Mesendoderm (in vitro differentiated cells): ENCODE data around the gene SMC6.
A peak's percentile ranks its signal among the peaks of the same experiment; 100 is the strongest.

Source experiments
- DNase-seq: peaks from one replicate; pipeline ENCODE4 v3.0.0; 2013
- H2AK5ac ChIP-seq: 2 replicates; pipeline ENCODE4 v1.6.1; 2013; ENCODE audit warnings: low read length, inconsistent platforms
- H2BK120ac ChIP-seq: 2 replicates; pipeline ENCODE4 v1.6.1; 2013; ENCODE audit warnings: low read depth, mild to moderate bottlenecking, low read length, moderate library complexity, mixed read lengths
- H2BK15ac ChIP-seq: replicated peaks from 2 replicates; pipeline ENCODE4 v1.6.1; 2013; ENCODE audit warnings: low read depth, mild to moderate bottlenecking, moderate library complexity
- H2BK5ac ChIP-seq: 2 replicates; pipeline ENCODE4 v1.6.1; 2013; ENCODE audit warnings: low read length, inconsistent platforms
- H3K18ac ChIP-seq: 2 replicates; pipeline ENCODE4 v1.6.1; 2013; ENCODE audit warnings: mild to moderate bottlenecking, low read length, mixed read lengths
- H3K23ac ChIP-seq: one replicate; pipeline ENCODE4 v1.6.1; 2013; ENCODE audit warnings: low read length
- H3K27ac ChIP-seq: 2 replicates; pipeline ENCODE4 v1.5.1; 2013; ENCODE audit warnings: low read depth, mild to moderate bottlenecking, inconsistent platforms, low read length, moderate library complexity
- H3K27me3 ChIP-seq: 2 replicates; pipeline ENCODE4 v1.6.1; 2013; ENCODE audit warnings: low read length, control low read depth, mild to moderate bottlenecking, inconsistent platforms; ENCODE audit not compliant: insufficient read depth, poor library complexity
- H3K36me3 ChIP-seq: 2 replicates; pipeline ENCODE4 v1.6.1; 2013; ENCODE audit warnings: low read length, inconsistent platforms; ENCODE audit not compliant: control insufficient read depth, insufficient read depth
- H3K4ac ChIP-seq: one replicate; pipeline ENCODE4 v1.6.1; 2013; ENCODE audit warnings: low read depth, mild to moderate bottlenecking, low read length, moderate library complexity
- H3K4me1 ChIP-seq: 2 replicates; pipeline ENCODE4 v1.6.1; 2013; ENCODE audit warnings: low read depth, low read length, inconsistent platforms; ENCODE audit not compliant: control insufficient read depth
- H3K4me2 ChIP-seq: 2 replicates; pipeline ENCODE4 v1.6.1; 2013; ENCODE audit warnings: low read length
- H3K4me3 ChIP-seq: 2 replicates; pipeline ENCODE4 v1.5.1; 2013; ENCODE audit warnings: mild to moderate bottlenecking, low read length
- H3K56ac ChIP-seq: one replicate; pipeline ENCODE4 v1.6.1; 2013; ENCODE audit warnings: low read length
- H3K79me1 ChIP-seq: 2 replicates; pipeline ENCODE4 v1.6.1; 2013; ENCODE audit warnings: low read length, inconsistent platforms
- H3K79me2 ChIP-seq: 2 replicates; pipeline ENCODE4 v1.6.1; 2013; ENCODE audit warnings: mild to moderate bottlenecking, low read length; ENCODE audit not compliant: control insufficient read depth, insufficient read depth
- H3K9ac ChIP-seq: 2 replicates; pipeline ENCODE4 v1.6.1; 2013; ENCODE audit warnings: low read length, inconsistent platforms
- H4K5ac ChIP-seq: one replicate; pipeline ENCODE4 v1.6.1; 2013; ENCODE audit warnings: low read length
- H4K8ac ChIP-seq: one replicate; pipeline ENCODE4 v1.6.1; 2013; ENCODE audit warnings: low read depth, mild to moderate bottlenecking, control low read depth, low read length, moderate library complexity
- WGBS: extraction: QIAGEN DNeasy Blood & Tissue Kit; methylation state at CpG from one replicate; pipeline ENCODE4 v1.1.7; 2013; ENCODE audit warnings: low lambda C conversion rate, missing lambda C conversion rate; ENCODE audit not compliant: insufficient coverage; ENCODE audit errors: extremely low coverage; 5-methylcytosine and 5-hydroxymethylcytosine counted together

The SMC6 gene

DNA sequence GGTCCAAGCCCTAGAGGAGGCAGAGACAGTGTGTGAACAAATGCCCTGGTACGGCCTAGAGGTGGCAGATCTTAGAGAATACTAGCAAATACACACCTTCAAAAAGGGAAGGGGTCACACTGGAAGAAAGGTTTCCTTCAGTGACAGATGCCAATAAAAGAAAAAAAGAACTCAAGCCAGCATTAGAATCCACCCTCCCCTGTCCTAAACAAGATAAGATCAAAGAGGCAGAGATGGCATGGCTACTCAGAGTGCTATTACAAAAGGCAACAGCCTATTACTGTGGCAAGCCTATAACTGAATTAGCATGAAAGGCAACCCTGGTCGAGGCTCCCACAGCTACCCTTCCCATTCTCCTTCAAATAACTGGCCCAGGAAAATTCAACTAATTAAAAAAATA lies 69.6 kb downstream of the SMC6 start:
- H3K36me3 ChIP-seq: no peaks in the 10 kb centered on the region
- no peak overlapping the region for H3K23ac ChIP-seq
- no peaks in the 10 kb centered on the region for H3K79me2 ChIP-seq
- H3K4me3 ChIP-seq: no peak overlapping the region
- no peak overlapping the region for H3K9ac ChIP-seq
- H3K4me1 ChIP-seq: no peaks in the 10 kb centered on the region
- H4K8ac ChIP-seq: no peak overlapping the region
- no peak overlapping the region for H2BK5ac ChIP-seq
- H3K27ac ChIP-seq: no peak overlapping the region
- no peak overlapping the region for H4K5ac ChIP-seq
- no peaks in the 10 kb centered on the region for H3K79me1 ChIP-seq
- H2AK5ac ChIP-seq: no peak overlapping the region
- H3K4ac ChIP-seq: no peak overlapping the region
- DNase-seq: no peak
- H3K18ac ChIP-seq: no peak overlapping the region
- H3K56ac ChIP-seq: no peak overlapping the region
- H2BK15ac ChIP-seq: no peak overlapping the region
- WGBS: no CpG with 5 or more reads among the region's 2 CpGs
- H3K4me2 ChIP-seq: no peak overlapping the region
- H2BK120ac ChIP-seq: no peak overlapping the region
- no peaks in the 10 kb centered on the region for H3K27me3 ChIP-seq

DNA sequence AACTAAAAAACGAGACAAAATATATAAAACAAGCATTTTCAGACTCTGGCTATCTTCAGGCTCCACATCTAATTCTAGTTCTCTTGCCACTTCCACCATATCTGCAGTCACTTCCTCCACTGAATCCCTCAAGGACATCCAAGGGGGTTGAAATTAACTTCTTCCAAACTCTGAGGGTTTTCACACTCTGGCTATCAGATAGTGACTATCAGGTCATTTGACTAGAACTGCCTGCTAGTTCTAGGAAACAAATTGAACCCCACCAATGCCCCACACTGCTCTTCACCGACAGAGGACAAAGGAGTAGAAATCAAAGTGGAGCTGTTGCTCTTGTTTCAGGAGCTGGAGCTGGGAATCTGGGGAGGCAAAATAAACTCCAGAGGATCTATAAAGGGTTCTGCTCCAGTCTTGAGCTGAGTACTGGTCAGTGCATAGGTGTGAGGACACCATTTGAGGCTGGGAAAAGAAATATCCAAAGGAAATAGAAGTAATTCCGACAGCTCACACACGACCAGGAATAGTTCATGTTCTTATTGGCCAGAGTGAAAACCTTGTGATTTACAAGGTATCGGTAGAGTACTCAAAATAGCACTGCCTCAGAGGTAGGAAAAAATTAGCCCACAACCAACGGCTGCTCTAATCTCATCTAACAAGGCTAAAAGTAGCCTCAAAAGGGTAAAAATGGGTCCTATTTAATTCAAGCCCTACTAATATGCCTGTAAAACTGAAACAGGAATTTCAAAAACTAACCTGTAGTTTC lies 71.3 kb downstream of the SMC6 start:
- Histone ChIP-seq H3K79me1 (no peaks in the 10 kb centered on the region), H2BK15ac (no peak overlapping the region), H3K27ac (no peak overlapping the region), H3K4me3 (no peak overlapping the region), H3K36me3 (no peaks in the 10 kb centered on the region), H4K8ac (no peak overlapping the region), H3K4ac (no peak overlapping the region), H3K4me2 (no peak overlapping the region), H3K23ac (no peak overlapping the region), H3K79me2 (no peaks in the 10 kb centered on the region), H2BK120ac (no peak overlapping the region), H3K4me1 (no peaks in the 10 kb centered on the region), H4K5ac (no peak overlapping the region), H3K9ac (no peak overlapping the region), H2BK5ac (no peak overlapping the region), H3K27me3 (no peaks in the 10 kb centered on the region), H3K56ac (no peak overlapping the region), H2AK5ac (no peak overlapping the region), H3K18ac (no peak overlapping the region)
- peak; percentile 73 for DNase-seq
- WGBS: no CpG with 5 or more reads among the region's 6 CpGs

DNA sequence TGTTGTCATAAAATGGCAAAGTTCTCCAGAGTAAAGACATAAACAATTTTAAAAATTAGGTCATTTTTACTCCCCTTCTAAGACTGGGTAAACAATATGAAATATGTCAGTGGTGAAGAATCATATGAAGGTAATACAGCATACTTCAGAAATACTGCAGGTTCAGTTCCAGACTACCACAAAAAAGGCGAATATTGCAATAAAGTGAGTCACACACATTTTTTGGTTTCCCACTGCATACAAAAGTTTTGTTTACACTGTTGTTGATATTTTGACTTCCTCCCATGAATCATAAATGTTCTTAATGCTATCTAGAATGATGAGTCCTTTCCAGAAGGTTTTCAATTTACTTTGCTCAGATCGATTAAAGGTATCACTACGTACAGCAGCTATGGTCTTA lies 73.5 kb downstream of the SMC6 start:
- Histone ChIP-seq H3K4me1 (no peaks in the 10 kb centered on the region), H3K36me3 (no peaks in the 10 kb centered on the region), H2BK15ac (no peak overlapping the region), H3K4ac (no peak overlapping the region), H4K5ac (no peak overlapping the region), H3K18ac (no peak overlapping the region), H3K79me1 (no peaks in the 10 kb centered on the region), H3K23ac (no peak overlapping the region), H3K27me3 (no peaks in the 10 kb centered on the region), H3K4me2 (no peak overlapping the region), H3K9ac (no peak overlapping the region), H3K56ac (no peak overlapping the region), H2BK120ac (no peak overlapping the region), H2AK5ac (no peak overlapping the region), H3K27ac (no peak overlapping the region), H3K4me3 (no peak overlapping the region), H4K8ac (no peak overlapping the region), H3K79me2 (no peaks in the 10 kb centered on the region), H2BK5ac (no peak overlapping the region)
- DNase-seq: no peak
- WGBS: no CpG with 5 or more reads among the region's 3 CpGs

DNA sequence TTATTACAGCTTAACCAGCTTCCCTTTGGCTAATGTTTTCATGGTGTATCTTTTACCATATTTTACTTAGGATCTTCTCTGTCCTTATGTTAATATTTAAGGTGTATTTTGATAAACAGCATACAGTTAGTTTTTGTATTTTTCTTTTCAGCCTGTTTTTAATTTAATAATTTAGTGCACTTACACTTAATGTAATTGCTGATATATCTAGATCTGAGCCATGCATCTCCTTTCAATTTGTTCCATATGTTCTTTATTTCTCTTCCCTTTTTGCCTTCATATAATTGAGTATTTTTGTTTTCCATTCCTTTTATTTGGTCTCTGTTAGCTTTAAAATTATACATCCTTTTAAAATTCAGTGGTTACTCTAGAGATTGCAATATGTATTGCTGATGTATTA lies 78.8 kb downstream of the SMC6 start:
- no peak overlapping the region for H4K8ac ChIP-seq
- no peak overlapping the region for H3K18ac ChIP-seq
- DNase-seq: no peak
- H3K27me3 ChIP-seq: no peaks in the 10 kb centered on the region
- no peak overlapping the region for H3K27ac ChIP-seq
- H2BK120ac ChIP-seq: no peak overlapping the region
- no peak overlapping the region for H3K4me2 ChIP-seq
- H3K4me3 ChIP-seq: no peak overlapping the region
- H2AK5ac ChIP-seq: no peak overlapping the region
- no peaks in the 10 kb centered on the region for H3K79me2 ChIP-seq
- H2BK5ac ChIP-seq: no peak overlapping the region
- no peak overlapping the region for H3K4ac ChIP-seq
- H3K79me1 ChIP-seq: no peaks in the 10 kb centered on the region
- no peak overlapping the region for H4K5ac ChIP-seq
- H3K56ac ChIP-seq: no peak overlapping the region
- H3K36me3 ChIP-seq: no peaks in the 10 kb centered on the region
- no peak overlapping the region for H3K9ac ChIP-seq
- H3K23ac ChIP-seq: no peak overlapping the region
- no peak overlapping the region for H2BK15ac ChIP-seq
- no peaks in the 10 kb centered on the region for H3K4me1 ChIP-seq

DNA sequence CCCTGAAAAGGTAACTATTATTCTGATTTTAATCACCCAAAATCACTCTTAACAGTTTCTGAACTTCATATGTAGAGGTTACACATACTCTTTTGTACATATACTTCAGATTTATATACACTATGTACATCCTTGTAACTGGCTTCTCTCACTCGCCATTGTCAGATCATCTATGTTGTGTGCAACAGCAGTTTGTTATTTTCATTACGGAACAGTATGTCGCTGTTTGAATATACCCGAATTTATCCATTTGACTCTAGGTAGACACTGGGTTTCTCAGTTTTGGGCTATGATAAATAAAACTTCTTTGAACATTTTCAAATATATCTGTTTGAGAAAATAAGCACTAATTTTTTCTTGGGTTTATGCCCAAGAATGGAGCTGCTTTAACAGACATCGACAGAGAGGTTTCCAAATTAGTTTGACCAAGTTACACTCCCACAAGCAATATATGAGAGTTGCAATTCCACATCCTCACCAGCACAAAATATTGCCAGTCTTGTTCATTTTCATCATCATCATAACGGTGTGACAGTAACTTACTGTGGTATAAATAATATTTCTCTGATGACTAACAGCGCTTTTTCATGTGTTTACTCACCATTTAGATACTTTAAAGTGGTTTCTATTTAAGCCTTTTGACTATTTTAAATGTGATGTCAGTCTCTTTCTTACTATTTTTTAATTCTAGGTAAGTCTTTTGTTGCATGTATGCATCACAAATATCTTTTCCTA lies 80.9 kb downstream of the SMC6 start:
- no peaks in the 10 kb centered on the region for H3K79me2 ChIP-seq
- no peak overlapping the region for H2AK5ac ChIP-seq
- no peaks in the 10 kb centered on the region for H3K79me1 ChIP-seq
- DNase-seq: no peak
- H2BK120ac ChIP-seq: no peak overlapping the region
- H4K8ac ChIP-seq: no peak overlapping the region
- no peak overlapping the region for H3K4me2 ChIP-seq
- H3K9ac ChIP-seq: no peak overlapping the region
- no peaks in the 10 kb centered on the region for H3K4me1 ChIP-seq
- H2BK15ac ChIP-seq: no peak overlapping the region
- no peak overlapping the region for H3K18ac ChIP-seq
- H2BK5ac ChIP-seq: no peak overlapping the region
- H3K36me3 ChIP-seq: peaks cover 1% of the 10 kb centered on the region
- H3K27me3 ChIP-seq: no peaks in the 10 kb centered on the region
- no CpG with 5 or more reads among the region's 7 CpGs for WGBS
- H3K27ac ChIP-seq: no peak overlapping the region
- no peak overlapping the region for H4K5ac ChIP-seq
- no peak overlapping the region for H3K4me3 ChIP-seq
- no peak overlapping the region for H3K4ac ChIP-seq
- H3K23ac ChIP-seq: no peak overlapping the region
- no peak overlapping the region for H3K56ac ChIP-seq
